Measurements from ENCODE around the gene SHISA6.

Gene SHISA6

DNA sequence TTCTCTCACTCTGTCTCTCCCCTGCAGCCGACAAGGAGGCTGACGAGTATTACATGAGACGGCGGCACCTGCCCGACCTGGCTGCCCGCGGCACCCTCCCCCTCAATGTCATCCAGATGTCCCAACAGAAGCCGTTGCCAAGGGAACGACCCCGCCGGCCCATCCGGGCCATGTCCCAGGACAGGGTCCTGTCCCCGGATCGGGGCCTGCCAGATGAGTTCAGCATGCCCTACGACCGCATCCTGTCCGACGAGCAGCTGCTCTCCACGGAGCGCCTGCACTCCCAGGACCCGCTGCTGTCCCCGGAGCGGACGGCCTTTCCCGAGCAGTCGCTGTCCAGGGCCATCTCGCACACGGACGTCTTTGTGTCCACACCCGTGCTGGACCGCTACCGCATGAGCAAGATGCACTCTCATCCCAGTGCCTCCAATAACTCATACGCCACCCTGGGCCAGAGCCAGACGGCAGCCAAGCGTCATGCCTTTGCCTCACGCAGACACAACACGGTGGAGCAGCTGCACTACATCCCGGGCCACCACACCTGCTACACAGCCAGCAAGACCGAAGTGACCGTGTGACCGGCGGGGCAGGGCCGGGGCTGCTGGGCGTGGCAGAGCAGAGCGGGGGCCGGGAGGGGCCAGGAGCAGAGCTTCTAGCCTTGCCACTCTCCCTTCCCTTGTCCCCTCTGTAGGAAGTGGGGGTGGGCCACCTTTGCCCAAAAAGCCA, 316.9 kb downstream of the SHISA6 start:
- TF ChIP-seq, protein P1, sequence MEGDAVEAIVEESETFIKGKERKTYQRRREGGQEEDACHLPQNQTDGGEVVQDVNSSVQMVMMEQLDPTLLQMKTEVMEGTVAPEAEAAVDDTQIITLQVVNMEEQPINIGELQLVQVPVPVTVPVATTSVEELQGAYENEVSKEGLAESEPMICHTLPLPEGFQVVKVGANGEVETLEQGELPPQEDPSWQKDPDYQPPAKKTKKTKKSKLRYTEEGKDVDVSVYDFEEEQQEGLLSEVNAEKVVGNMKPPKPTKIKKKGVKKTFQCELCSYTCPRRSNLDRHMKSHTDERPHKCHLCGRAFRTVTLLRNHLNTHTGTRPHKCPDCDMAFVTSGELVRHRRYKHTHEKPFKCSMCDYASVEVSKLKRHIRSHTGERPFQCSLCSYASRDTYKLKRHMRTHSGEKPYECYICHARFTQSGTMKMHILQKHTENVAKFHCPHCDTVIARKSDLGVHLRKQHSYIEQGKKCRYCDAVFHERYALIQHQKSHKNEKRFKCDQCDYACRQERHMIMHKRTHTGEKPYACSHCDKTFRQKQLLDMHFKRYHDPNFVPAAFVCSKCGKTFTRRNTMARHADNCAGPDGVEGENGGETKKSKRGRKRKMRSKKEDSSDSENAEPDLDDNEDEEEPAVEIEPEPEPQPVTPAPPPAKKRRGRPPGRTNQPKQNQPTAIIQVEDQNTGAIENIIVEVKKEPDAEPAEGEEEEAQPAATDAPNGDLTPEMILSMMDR (conservative IDR thresholded peaks at IDR 0.05; ENCODE audit: low read depth, low read length) = no peak

DNA sequence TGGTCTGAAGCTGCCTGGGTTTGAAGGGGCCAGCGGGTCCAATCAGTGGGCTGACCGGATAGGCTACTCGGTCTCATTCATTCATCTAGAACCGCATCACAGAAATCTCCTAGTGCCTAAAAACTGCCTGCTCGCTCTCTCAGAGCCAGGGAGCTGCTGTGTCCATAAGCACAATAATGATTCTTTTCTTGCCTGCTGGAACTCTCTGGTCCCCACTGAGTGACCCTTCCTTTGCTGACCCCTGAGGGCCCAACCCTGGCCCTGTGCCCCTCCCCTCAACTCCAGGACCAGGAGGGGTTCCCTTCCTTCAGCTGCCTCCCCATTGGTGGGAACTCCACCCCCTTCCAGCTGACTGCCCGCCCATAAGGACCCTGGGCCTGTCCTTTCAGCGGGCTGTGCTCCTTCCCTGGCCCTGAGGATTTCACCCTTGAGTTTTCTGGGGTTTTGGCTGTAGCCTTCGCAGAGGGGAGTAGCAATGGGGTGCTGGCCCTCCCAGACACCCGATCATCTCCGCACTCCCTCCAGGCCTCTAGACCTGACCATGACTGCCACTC, 317.7 kb downstream of the SHISA6 start:
- no peak overlapping the region for H3K4me3 ChIP-seq (ENCODE audit: low read depth, low read length)
- DNase-seq (ENCODE audit: low read depth) = no peak
- TF ChIP-seq, protein P1 (conservative IDR thresholded peaks at IDR 0.05; ENCODE audit: low read depth, low read length) = no peak

More for the DNA sequence above, 316.9 kb downstream of the SHISA6 start:
- no peak overlapping the region for H3K4me3 ChIP-seq (ENCODE audit: low read depth, low read length)
- DNase-seq (ENCODE audit: low read depth) = no peak

DNA sequence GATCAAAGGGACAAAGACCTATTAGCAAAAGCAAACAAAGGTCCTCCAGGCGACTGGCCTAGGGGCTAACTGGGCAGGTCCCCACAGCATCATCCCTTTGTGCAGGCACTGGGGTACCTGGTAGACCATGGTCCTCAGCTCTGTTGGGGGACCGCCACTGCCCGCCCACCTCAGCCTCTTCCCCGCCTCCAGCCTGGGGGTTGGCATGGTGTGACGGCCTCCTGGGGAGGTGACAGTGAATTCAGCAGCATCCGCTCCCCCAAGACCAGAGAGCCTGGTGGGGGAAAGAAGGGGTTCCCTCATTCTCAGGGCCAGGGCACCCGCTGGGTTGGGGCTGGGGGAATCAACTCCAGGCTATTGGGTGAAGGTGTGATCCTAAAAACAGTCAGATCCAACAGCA, 318.6 kb downstream of the SHISA6 start:
- DNase-seq (ENCODE audit: low read depth) = no peak
- no peak overlapping the region for H3K4me3 ChIP-seq (ENCODE audit: low read depth, low read length)
- TF ChIP-seq, protein P1 (conservative IDR thresholded peaks at IDR 0.05; ENCODE audit: low read depth, low read length) = no peak

DNA sequence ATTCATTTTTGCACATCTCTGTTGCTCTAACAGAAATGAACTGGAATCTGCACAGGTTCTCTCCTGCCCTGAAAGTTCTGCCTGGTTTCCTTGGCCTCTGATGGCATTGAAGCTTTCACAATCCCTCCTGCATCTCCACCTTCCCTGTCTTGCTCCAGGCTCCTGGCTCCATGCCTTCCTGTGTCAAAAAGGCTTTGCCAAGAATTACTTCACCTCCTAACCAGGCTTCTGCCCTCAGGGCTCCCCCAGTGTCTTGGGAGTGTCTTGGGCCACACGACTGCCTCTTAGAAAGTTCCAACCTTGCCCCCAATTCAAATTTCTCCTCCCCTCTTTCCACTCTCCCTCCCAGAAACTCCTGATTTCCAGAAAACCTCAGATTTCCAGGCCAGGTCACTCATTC, 320.3 kb downstream of the SHISA6 start:
- no peak for DNase-seq (ENCODE audit: low read depth)
- TF ChIP-seq, protein P1 (conservative IDR thresholded peaks at IDR 0.05; ENCODE audit: low read depth, low read length) = no peak
- no peak overlapping the region for H3K4me3 ChIP-seq (ENCODE audit: low read depth, low read length)

DNA sequence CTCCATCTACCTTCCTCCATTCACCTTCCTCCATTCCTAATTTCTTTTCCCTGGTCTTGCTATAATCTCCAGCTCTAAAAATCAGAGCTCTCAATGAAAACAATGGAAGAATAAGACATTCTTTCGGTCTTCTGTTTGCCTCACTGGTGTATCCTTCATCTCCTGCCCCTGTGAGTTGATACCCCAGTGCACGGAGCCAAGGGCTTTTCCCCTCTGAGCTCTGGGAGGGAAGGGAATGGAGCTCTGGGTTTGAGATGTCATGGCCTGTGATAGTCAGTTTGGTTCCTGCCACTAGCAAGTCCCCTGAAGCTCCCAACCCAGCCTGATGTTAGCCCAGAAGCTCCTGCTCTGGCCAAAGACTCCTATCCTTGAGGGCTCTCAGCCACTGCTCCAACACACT, 320.7 kb downstream of the SHISA6 start:
- no peak overlapping the region for H3K4me3 ChIP-seq (ENCODE audit: low read depth, low read length)
- DNase-seq (ENCODE audit: low read depth) = no peak
- TF ChIP-seq, protein P1 (conservative IDR thresholded peaks at IDR 0.05; ENCODE audit: low read depth, low read length) = no peak

DNA sequence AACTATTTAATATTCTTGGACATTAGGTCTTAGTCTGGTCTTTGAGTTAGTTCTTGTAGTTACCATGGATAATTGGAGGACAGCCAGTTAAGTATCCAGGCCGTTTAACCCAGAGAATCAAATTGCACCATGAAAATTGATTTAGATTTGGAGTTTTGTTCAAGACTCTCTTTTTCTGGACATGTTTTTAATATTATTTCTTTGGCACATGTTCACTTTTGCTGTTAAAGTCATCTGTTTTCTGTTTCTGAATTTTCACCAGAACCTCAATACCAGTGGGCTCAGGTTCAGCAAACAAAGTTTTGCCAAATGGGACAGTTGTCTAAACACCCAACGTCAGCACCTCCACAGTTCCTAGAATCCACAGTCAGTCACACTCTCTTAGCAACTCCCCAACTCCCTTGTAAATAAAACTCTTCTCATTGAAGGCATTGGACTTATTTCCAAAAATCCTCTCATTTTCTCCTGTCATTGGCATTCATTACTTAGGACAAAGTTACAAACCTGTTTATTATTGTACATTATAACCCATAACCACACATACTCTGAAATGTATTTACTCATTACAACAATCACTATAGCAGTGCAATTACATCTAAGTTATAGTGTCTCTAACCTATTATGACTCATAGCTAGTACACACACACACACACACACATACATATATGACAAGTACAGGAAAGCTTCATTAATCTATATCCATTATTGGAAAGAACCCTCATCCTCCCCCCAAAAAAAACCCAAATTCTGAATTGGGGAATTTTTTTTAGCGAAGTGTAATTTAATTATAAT, 323.8 kb downstream of the SHISA6 start:
- TF ChIP-seq, protein P1 (conservative IDR thresholded peaks at IDR 0.05; ENCODE audit: low read depth, low read length) = no peak
- no peak for DNase-seq (ENCODE audit: low read depth)
- no peak overlapping the region for H3K4me3 ChIP-seq (ENCODE audit: low read depth, low read length)
